ENCODE measurements around the gene SLC6A3.
"Not testable (repeated sequence)": the region's sequence is repeated elsewhere in the genome, so short reads cannot be mapped to it uniquely, and the experiment has no call there.

Gene SLC6A3

DNA sequence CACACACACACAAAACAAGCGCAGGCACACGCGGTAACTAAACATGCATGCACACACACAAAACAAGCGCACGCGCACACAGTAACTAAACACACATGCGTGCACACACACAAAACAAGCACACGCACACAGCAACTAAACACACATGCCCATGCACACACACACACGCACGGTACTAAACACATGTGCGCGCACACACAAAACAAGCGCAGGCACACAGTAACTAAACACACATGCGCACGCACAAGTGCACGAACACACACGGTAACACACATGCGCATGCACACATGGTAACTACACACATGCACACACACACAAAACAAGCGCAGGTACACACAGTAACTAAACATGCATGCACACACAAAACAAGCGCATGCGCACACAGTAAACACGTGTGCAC is 19.9 kb upstream of the SLC6A3 start:
- DNase-seq (ENCODE audit: low read depth in 2 of 2, low spot score in 1 of 2) = no peak

DNA sequence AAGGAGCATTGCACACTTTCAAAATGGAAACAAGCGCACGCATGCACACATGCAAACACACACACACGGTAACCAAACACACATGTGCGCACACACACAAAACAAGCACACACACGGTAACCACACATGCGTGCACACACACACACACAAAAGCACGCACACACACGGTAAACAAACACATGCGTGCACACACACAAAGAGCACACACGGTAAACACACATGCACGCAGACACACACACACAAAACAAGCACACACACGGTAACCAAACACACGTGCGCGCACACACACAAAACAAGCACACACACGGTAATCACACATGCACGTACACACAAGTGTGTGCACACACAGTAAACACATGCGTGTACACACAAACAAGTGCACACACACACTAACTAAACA is 19.3 kb upstream of the SLC6A3 start:
- no peak for DNase-seq (ENCODE audit: low read depth in 2 of 2, low spot score in 1 of 2)

DNA sequence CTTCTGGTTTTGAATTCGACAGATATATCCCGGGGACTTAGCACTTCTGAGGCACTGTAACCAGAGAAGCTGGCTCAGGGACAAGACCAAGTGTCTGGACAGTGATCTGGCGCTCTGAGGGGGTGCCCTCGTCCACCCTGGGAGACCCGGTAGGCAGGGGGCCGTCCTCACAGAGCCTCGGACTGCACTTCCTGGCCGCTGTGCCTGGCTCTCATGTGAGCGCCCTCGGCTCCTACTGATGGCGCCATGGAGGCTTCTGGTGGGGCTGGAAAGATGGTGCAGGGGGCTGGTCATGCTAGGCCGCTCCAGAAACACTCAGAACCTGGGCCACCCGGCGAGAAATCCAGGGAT is 18.8 kb upstream of the SLC6A3 start:
- DNase-seq (ENCODE audit: low read depth in 2 of 2, low spot score in 1 of 2) = no peak

DNA sequence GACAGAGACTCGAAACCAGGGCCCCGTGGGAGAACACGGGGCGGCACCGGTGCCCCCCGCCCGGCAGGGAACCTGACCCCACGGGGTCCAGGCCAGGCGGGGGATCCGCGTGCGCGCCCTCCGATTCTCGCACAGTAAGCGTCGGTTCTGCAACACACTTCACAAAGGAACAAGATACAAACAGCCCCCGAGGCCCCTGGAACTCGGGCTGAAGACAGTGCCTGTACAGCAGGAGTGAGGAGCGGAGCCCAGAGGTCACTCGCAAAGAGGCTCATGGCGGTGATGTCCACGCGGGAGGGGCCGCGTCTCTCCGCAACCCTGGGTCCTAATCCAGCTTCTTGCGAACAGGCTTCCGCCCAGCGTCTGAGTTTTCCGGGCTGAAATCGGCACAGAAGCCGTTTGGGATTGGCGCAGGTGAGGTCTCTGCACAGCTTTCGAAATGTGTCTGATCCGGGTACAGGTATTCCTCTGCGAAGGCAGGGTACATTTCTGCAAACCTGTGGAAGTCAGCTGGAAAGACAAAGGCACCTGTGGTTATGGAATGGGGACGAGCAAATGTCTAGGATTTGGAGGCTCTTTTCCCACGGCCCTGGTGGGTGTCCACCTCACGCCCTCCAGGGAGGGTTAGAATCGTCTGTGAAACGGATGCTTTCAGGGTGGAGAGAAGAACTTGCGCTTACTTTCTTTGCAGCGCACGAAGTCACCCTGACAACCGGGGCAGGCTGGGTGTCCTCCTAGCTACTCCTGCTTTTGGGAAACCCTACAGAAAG is 18.3 kb upstream of the SLC6A3 start:
- DNase-seq (ENCODE audit: low read depth in 2 of 2, low spot score in 1 of 2) = no peak

DNA sequence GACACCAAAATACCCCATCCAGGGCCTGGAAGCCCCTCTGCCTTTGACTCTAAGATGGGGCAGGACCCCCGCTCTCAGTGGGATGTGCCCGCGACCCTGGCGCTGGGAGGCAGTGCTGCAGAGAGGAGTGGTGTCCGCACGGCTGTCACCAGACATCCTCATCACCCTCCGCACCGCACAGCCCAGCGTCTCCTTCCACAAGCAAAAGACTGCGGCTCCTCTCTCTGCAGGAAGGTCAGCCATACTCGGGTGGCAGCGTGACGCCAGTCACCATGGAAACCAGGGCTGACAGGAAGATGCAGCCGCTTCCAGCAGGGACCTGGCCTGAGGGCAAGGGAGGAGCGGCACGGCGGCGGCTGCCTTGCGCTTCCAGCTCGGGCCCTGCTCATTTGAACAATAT is 17.1 kb upstream of the SLC6A3 start:
- no peak for DNase-seq (ENCODE audit: low read depth in 2 of 2, low spot score in 1 of 2)

DNA sequence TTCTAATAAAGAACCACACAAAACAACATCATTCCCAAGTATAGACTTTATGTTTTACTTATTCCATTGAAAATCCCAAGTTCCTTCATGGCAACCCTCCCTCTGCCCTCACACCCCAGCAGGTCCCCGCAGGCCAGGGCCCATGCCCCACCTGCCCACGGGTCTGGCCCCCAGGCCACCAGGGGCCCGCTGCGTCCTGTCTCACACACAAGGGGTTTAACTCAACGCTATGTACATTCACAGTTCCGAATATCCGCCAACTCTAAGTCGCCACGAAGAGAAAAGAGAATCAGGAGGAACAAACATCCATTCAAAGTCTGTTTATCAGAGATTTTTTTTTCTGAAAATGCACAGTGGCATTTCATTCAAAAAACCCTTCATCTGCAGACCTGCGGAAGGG is 16.2 kb upstream of the SLC6A3 start:
- DNase-seq (ENCODE audit: low read depth in 2 of 2, low spot score in 1 of 2) = no peak

DNA sequence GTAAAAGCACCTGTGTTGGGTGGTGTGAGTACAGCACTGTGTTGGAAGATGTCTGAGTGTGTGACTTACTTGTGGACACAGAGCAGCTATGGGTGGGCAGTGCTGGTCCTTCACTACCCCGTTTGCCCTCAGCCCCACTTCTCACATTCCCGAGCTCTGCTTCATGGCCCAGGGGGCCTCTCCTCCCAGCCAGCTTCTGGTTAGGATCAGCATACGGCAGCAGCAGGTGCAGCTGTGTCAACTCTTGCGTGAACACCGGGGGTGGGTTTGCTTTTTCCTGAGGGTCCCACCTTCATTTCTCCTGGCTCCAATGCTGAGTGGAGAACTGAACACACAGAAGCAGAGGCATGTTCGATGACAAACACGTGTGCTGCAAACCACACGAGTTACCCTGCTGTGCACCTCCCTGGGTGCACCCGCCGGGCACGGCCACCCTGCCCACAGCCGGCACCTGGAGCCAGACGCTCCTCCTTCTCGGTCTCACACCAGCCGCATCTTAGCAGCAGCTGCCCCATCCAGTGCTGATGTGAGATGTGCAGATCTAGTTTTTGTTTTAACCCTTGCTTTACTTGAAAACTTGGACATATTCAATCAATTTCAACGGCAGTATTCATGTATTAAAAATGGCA is 14.9 kb upstream of the SLC6A3 start:
- no peak for DNase-seq (ENCODE audit: low read depth in 2 of 2, low spot score in 1 of 2)

DNA sequence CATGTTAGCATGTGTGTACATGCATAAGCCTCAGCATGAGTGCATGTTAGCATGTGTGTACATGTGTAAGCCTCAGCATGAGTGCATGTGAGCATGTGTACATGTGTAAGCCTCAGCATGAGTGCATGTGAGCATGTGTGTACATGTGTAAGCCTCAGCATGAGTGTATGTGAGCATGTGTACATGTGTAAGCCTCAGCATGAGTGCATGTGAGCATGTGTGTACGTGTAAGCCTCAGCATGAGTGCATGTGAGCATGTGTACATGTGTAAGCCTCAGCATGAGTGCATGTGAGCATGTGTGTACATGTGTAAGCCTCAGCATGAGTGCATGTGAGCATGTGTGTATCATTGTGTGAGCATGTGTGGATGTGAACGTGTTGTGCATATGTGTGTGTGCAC is 14.2 kb upstream of the SLC6A3 start:
- not testable (repeated sequence) for DNase-seq (ENCODE audit: low read depth in 2 of 2, low spot score in 1 of 2)

DNA sequence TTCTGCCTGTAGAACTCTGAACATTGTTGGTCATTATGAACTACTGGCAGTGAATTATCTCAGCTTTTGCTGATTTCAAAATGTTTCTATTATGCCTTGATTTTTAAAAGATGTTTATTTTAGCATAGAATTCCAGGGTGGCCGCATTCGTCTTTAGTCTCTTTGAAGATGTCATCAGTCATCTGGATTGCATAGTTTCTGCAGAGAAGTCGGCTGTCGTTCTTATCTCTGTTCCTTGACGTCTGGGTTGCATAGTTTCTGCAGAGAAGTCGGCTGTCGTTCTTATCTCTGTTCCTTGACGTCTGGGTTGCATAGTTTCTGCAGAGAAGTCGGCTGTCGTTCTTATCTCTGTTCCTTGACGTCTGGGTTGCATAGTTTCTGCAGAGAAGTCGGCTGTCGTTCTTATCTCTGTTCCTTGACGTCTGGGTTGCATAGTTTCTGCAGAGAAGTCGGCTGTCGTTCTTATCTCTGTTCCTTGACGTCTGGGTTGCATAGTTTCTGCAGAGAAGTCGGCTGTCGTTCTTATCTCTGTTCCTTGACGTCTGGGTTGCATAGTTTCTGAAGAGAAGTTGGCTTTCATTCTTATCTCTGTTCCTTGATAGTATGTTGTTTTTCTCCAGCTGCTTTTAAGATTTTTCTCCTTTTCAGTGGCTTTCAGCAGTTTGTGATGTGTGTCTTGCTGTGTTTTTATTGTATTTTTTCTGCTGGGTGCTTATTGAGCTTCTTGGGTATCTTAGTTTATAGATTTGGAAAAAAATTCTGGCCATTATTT is 11.1 kb upstream of the SLC6A3 start:
- DNase-seq (ENCODE audit: low read depth in 2 of 2, low spot score in 1 of 2) = not testable (repeated sequence)

DNA sequence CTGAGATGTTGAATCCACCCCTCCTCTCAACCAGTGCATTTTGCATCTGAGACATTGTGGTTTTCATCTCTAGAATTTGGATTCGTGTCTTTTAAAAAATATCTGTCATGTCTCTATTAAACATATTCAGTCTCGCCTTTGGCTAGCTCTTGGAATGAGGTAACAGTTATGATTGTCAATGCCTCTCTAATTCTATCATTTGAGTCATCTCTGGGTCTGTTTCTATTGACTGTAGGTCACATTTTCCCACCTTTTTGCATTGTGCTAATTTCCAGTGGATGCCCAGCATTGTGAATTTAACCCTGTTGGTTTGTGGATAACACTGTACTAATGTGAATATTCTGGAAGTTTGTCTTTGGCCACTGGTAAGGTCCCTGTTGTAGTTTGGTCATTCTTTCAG is 8.4 kb upstream of the SLC6A3 start:
- no peak for DNase-seq (ENCODE audit: low read depth in 2 of 2, low spot score in 1 of 2)

DNA sequence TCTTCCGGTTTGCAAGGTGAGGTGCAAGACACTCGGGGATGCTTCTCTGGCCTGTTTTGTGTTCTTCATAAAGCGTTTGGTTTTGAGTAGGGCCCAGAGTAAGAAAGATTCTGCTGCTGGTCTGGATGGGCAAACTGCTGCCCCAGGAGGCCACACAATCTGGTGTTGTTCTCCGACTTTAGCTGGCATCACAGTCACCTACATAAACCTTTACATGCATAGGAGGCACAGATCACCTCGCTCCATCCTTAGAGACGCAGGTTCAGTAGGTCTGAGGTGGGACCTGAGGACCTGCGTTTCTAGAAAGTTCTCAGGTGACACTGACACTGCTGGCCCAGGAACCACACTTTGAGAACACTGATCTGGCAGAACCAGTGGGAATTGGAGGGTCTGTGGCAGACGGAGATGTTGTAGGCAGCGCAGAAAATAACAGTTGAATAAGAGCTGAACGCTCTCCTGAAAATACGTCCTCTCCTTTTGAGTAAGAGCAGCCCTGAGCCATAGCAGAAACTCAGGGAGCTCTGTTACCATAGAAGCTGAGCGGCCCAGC is 3.9 kb upstream of the SLC6A3 start:
- no peak for DNase-seq (ENCODE audit: low read depth in 2 of 2, low spot score in 1 of 2)

DNA sequence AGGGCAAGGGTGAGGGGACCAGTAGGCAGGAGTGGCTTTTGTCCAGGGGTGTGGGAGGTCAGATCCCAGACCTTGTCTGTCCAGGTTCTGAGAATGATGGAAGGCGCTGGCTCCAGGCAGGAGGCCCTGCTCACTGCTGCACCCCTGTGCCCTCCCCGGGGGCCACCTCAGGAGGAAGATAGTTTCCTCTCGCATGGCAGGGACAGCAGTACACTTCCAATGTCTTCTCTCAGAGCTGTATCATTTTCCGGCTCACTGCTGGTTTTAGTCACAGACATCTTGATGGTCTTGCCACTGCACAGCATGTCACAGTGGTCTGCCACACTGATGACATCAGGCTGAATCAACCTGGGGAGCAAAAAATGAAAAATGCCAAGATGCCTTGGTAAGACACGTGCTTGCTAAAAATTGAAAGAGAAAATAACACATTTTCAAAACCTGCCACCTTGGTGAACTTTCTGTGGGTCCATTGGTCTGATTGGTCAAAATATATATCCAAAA is 3.3 kb upstream of the SLC6A3 start:
- DNase-seq (ENCODE audit: low read depth in 2 of 2, low spot score in 1 of 2) = no peak

DNA sequence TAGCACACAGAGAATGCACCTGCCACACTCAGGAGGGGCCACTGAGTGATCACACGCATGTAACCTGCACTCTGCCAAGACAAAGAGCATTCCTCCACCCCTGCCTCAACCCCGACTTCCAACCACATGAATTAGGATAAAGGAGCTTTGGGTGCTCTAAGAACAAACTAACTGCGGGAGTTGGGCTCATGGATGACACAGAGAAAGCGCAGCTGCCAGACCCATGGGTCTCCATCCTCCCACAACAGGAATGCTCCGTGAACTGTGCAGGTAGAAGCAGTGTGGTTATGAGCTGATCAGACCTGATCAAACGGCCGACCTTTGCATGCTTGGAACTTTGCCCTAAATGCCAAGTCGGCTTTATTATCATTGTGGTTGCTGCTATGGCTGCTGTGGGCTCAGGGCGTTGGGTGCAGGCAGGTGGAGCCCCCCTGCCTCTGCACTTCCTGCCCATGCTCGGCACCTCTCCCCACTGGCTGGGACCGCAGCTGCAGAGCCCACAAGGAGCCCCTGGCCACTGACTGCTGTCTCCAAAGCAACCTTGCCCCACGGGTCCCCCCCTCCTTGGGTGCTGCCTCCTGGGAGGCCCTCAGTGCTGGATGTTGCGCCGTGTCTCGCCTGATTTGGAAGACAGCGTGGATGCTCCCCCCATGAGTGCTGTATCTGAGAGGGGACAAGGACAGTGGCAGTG is 2.6 kb upstream of the SLC6A3 start:
- no peak for DNase-seq (ENCODE audit: low read depth in 2 of 2, low spot score in 1 of 2)

DNA sequence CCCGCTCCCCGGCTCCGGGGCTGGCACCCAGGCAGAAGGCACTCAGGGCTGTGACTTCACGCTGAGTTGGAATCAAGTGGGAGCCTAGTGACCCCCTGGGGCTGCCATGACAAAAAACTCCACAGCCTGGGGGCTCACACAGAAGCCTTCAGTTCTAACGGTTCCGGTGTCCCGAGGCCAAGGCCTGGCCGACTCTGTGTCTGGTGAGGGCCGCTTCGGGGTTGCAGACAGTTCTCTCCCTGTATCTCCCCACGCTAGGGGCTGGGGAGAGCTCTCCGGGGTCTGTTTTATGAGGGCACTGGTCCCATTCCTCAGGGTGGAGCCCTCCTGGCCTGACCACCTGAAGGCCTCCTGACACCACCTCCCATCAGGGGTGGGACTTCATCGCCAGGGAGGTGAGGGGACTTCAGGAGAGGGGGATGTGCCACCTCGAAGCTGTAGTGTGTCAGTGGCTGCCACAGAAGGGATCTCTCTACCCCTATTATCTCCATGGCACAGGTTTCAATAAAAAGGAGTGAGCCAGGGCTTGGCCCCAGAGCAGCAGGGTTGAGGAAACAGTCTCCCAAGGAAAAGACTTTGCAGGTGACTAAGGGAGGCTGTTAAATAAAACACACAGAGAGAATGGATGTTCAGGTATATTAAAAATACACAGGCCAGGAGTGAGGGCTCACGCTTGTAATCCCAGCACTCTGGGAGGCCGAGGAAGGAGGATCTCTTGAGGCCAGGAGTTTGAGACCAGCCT is 1.5 kb upstream of the SLC6A3 start:
- DNase-seq (ENCODE audit: low read depth in 2 of 2, low spot score in 1 of 2) = no peak

DNA sequence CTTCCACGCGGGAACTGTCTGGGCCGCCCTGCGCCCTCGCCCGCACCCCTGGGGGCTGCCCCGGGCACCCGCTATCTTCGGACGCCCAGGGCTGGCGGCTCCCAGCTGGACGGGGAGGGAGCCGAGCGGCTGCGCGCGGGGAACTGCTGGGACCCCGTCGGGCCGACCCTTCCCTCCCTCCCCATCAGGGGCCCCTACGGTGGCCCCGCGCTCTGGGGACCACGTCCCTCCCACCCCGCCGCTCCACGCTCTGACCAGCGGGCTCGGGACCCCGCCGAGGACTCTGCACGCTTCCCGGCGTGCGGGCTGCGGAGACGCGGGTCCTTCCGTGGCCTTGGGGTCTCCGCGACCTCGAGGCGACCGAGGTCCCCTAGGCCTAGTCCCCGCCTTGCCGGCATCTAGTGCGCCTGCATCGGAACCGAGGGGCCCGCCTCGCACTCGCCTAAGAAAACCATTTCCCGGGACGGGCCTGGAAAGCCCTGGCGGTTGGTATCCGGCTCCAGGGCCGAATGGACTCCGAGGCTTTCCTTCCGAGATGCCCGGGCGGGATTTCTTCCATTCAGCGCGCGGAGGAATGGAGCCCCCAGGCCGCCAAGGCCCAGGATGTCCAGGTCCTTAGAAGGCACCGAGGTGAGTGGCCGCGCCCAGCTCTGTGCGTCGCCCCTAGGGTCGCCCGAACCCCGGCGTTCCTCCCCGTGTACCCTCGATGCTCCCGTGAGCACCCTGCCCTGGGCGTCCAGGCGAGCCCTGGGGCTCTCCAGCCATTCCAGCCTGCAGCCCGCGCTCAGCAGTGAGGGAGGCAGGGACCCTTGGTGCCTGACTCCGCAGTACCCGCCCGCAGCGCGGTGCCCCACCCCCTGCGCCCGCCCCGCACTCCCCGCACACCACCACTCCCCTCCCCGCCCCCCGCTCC is 705 bp upstream of the SLC6A3 start:
- DNase-seq (ENCODE audit: low read depth in 2 of 2, low spot score in 1 of 2) = no peak

DNA sequence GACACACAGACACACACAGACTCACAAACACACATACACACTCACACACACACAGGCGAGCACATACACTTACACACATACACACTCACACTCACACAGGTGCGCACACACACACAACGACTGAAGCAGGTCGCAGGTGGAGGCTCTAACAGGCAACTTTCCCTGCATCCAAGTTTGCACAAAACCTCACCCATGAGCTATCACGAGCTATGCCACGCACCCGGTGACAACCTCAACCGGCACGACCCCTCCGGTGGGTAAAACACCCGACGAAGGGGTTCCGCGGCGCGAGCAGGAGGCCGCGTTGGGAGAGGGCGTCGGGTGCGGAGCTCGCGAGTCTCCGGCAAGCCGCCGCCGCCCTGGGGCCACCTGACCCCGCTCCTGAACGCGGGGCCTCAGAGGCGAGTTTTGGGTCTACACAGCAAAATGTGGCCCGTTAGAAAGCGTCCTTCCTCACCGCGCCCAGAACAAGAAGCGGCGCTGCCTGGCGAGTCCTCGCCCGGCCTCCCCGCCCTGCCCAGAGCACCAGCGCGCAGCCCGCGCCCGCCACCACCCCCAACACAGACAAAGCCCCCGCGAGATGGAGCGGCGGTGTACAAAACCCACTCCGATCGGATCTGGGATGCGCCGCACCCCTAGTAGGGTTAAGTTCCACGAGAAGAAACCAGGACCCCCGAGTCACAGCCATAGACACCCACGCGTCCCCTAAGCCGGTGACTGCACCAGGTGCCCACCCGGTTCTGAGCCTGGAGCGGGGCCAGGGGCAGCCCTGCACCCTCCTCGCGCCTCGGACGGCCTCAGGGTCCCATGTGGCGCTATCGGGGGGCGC is 665 bp downstream of the SLC6A3 start:
- no peak for DNase-seq (ENCODE audit: low read depth in 2 of 2, low spot score in 1 of 2)

DNA sequence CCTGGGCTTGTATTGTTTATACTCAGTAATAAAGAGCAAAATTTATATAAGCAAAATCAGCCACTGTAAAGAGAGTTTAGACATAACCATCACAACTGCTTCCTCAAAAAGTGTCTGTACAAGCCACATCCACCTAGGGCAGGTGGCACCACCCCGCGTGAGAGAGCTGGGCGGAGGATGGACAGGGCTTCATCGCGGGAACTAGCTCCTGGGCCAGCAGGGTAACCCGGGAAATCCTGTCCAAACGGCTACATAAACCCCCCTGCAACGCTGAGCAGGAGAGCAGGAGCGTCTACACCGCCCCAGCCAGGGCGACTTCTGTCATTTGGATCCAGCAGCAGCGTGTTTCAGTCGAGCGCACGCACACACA is 1.3 kb downstream of the SLC6A3 start:
- no peak for DNase-seq (ENCODE audit: low read depth in 2 of 2, low spot score in 1 of 2)

DNA sequence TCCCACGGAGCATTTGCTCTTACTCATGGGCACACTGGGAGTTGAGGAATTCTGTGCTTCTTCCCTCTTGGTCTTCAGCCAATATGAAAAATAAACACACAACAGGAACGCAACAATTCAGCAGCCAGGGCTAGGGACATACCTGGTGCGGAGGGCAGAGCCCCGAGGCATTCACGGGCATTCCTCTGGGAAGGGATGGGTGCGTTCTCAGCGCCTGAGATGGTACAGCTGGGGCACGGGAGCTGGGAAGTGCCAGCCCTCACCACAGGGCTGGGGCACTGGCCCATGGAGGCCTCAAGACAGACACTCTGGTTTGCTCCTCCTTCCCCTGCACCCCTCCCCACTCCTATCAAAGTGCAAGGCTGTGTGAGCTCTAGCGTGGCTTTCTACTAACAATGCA is 2.1 kb downstream of the SLC6A3 start:
- no peak for DNase-seq (ENCODE audit: low read depth in 2 of 2, low spot score in 1 of 2)
